Measurements from ENCODE around the gene PCP2.

DNA sequence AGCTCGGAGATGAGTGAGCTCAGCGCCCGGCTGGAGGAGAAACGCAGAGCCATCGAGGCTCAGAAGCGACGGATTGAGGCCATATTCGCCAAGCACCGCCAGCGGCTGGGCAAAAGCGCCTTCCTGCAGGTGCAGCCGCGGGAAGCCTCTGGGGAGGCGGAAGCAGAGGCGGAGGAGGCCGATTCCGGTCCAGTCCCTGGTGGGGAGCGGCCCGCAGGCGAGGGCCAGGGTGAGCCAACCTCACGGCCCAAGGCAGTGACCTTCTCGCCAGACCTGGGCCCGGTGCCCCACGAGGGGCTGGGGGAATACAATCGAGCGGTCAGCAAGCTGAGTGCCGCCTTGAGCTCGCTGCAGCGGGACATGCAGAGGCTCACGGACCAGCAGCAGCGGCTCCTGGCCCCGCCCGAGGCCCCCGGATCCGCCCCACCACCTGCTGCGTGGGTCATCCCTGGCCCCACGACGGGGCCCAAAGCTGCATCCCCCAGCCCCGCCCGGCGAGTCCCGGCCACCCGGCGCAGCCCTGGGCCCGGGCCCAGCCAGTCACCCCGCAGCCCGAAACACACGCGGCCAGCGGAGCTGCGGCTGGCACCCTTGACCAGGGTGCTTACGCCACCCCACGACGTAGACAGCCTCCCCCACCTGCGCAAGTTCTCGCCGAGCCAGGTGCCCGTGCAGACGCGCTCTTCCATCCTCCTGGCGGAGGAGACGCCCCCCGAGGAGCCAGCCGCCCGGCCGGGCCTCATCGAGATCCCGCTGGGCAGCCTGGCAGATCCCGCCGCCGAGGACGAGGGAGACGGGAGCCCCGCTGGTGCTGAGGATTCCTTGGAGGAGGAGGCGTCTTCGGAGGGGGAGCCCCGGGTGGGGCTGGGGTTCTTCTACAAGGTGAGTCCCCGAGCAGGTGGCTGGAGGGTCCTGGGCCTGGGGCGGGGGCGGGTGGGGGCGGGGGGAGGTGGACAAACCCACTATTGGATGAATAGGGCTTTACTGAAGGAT lies 20.9 kb downstream of the PCP2 start:
- no peak for TF ChIP-seq POLR2A (IDR thresholded peaks at IDR 0.05)
- no peak for TF ChIP-seq CTCF (IDR thresholded peaks at IDR 0.05)

All from adrenal gland (tissue), 5 donors.